ENCODE results near the gene AP1S3. TPM values are rescaled to one million over a fixed set of nuclear protein-coding genes. Genes with fewer than 3 reads are reported as not detected.

The AP1S3 gene
- total RNA-seq, 1 experiment from 2014 or later: 34.3 TPM

DNA sequence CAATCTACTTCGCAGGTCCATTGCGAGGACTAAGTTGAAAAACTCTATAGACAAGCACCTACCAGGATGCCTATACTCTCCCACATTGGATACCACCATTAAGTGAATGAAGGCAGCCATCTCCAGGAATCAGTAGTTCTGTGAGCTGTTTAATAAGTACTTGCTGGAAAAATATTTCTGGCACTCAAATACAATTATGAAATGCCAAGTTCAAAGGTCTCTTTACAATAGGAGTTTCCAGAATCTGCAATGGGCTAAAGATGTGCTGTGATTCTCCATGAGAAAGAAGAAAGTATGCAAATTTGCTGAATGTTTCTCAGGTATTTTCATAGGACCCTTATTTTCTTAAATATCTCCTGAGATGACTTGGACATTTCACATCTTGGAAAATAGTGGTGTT is 103.0 kb downstream of the AP1S3 start:
- Histone ChIP-seq H3K9me3 (ENCODE audit: low read length) (no peaks in the 10 kb centered on the region), H3F3A (ENCODE audit: low read length, unreplicated experiment) (no peaks in the 10 kb centered on the region), H3K9ac (ENCODE audit: low read length) (no peak overlapping the region), H3K9me2 (replicated peaks; ENCODE audit: low read length) (no peaks in the 10 kb centered on the region), H3K4me2 (ENCODE audit: low read length) (no peak overlapping the region), H3K4me1 (ENCODE audit: insufficient read depth, low read length) (peaks cover 15% of the 10 kb centered on the region), H3K4me3 (ENCODE audit: low read length) (no peak overlapping the region), H4K20me1 (ENCODE audit: low read length) (no peaks in the 10 kb centered on the region), H3K27me3 (ENCODE audit: low read length) (no peaks in the 10 kb centered on the region), H3K27ac (ENCODE audit: low read length) (no peak overlapping the region), H3K79me2 (ENCODE audit: low read length) (no peaks in the 10 kb centered on the region), H2AFZ (ENCODE audit: low read length) (no peak overlapping the region), H3K36me3 (ENCODE audit: low read depth, low read length) (no peaks in the 10 kb centered on the region)
- ChIA-PET CTCF (no interaction called here), POLR2A (ENCODE audit: unreplicated experiment) (interaction anchor here (0.5 kb wide), 1 partner anchor 849 kb away, joined by 3 read pairs; no protein-coding TSS in a partner anchor)
- no peak for ATAC-seq
- intact Hi-C loops (cut with micrococcal nuclease): no loop called here
- TF ChIP-seq, protein P1, sequence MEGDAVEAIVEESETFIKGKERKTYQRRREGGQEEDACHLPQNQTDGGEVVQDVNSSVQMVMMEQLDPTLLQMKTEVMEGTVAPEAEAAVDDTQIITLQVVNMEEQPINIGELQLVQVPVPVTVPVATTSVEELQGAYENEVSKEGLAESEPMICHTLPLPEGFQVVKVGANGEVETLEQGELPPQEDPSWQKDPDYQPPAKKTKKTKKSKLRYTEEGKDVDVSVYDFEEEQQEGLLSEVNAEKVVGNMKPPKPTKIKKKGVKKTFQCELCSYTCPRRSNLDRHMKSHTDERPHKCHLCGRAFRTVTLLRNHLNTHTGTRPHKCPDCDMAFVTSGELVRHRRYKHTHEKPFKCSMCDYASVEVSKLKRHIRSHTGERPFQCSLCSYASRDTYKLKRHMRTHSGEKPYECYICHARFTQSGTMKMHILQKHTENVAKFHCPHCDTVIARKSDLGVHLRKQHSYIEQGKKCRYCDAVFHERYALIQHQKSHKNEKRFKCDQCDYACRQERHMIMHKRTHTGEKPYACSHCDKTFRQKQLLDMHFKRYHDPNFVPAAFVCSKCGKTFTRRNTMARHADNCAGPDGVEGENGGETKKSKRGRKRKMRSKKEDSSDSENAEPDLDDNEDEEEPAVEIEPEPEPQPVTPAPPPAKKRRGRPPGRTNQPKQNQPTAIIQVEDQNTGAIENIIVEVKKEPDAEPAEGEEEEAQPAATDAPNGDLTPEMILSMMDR (conservative IDR thresholded peaks at IDR 0.05; ENCODE audit: low read depth, low read length): no peak
- TF ChIP-seq EZH2 (IDR thresholded peaks at IDR 0.05; ENCODE audit: low read length, unreplicated experiment) (no peak), EZH2phosphoT487 (IDR thresholded peaks at IDR 0.05; ENCODE audit: borderline replicate concordance, low read length) (no peak)
- BruUV-seq (replicated peaks): no TSS peak
- no peak for DNase-seq

DNA sequence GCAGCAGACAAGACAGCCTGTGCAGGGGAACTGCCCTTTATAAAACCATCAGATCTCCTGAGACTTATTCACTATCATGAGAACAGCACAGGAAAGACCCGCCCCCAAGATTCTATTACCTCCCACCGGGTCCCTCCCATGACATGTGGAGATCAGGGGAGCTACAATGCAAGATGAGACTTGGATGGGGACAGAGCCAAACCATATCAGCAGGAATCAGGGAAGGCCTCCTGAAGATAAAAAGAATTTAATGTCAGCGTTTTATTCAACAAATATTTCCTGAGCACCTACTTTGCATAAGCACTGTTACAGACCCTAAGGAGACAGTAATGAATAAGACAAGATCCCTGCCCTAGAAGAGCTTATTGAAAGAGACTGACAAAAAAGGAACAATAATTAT is 105.0 kb downstream of the AP1S3 start:
- Histone ChIP-seq H3K27ac (ENCODE audit: low read length) (no peak overlapping the region), H3K4me1 (ENCODE audit: insufficient read depth, low read length) (peaks cover 16% of the 10 kb centered on the region), H3K4me2 (ENCODE audit: low read length) (no peak overlapping the region), H3F3A (ENCODE audit: low read length, unreplicated experiment) (no peaks in the 10 kb centered on the region), H2AFZ (ENCODE audit: low read length) (no peak overlapping the region), H3K4me3 (ENCODE audit: low read length) (no peak overlapping the region), H3K9me3 (ENCODE audit: low read length) (no peaks in the 10 kb centered on the region), H3K79me2 (ENCODE audit: low read length) (no peaks in the 10 kb centered on the region), H4K20me1 (ENCODE audit: low read length) (no peaks in the 10 kb centered on the region), H3K9me2 (replicated peaks; ENCODE audit: low read length) (no peaks in the 10 kb centered on the region), H3K27me3 (ENCODE audit: low read length) (no peaks in the 10 kb centered on the region), H3K9ac (ENCODE audit: low read length) (no peak overlapping the region), H3K36me3 (ENCODE audit: low read depth, low read length) (no peaks in the 10 kb centered on the region)
- DNase-seq: no peak
- no peak for ATAC-seq
- intact Hi-C loops (cut with micrococcal nuclease): no loop called here
- ChIA-PET POLR2A (ENCODE audit: unreplicated experiment) (no interaction called here), CTCF (no interaction called here)
- BruUV-seq (replicated peaks): no TSS peak
- no peak for TF ChIP-seq EZH2phosphoT487 (IDR thresholded peaks at IDR 0.05; ENCODE audit: borderline replicate concordance, low read length)
- no peak for TF ChIP-seq EZH2 (IDR thresholded peaks at IDR 0.05; ENCODE audit: low read length, unreplicated experiment)
- TF ChIP-seq, protein P1 (conservative IDR thresholded peaks at IDR 0.05; ENCODE audit: low read depth, low read length): no peak

DNA sequence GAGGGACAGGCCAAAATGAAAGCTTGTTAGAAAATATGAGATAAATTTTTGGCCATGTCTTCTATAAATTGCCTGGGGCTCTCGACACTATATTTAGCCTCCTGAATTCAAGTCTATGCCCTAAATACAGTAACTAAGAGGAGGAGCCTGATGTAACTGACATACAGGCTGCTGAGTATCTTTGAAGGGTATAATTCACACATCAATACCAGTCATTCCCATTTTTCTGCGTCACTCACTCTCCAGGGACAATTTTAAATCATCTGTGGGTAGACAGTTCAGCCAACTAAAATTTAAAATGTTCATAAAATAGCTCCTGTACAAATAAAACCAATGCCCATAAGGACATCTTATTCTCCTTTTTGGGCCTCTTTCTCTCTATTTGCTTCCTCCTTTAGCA is 105.9 kb downstream of the AP1S3 start:
- no peak overlapping the region for H2AFZ ChIP-seq (ENCODE audit: low read length)

More for the DNA sequence above, 105.9 kb downstream of the AP1S3 start:
- Histone ChIP-seq H3K9ac (ENCODE audit: low read length) (no peak overlapping the region), H3K27ac (ENCODE audit: low read length) (no peak overlapping the region), H3K79me2 (ENCODE audit: low read length) (no peaks in the 10 kb centered on the region), H4K20me1 (ENCODE audit: low read length) (no peaks in the 10 kb centered on the region), H3K4me3 (ENCODE audit: low read length) (no peak overlapping the region), H3F3A (ENCODE audit: low read length, unreplicated experiment) (no peaks in the 10 kb centered on the region), H3K4me2 (ENCODE audit: low read length) (no peak overlapping the region), H3K9me3 (ENCODE audit: low read length) (no peaks in the 10 kb centered on the region), H3K9me2 (replicated peaks; ENCODE audit: low read length) (no peaks in the 10 kb centered on the region), H3K27me3 (ENCODE audit: low read length) (no peaks in the 10 kb centered on the region), H3K4me1 (ENCODE audit: insufficient read depth, low read length) (peaks cover 19% of the 10 kb centered on the region), H3K36me3 (ENCODE audit: low read depth, low read length) (no peaks in the 10 kb centered on the region)
- DNase-seq (no peak), ATAC-seq (no peak)
- POLR2A ChIA-PET (ENCODE audit: unreplicated experiment): no interaction called here
- TF ChIP-seq EZH2phosphoT487 (IDR thresholded peaks at IDR 0.05; ENCODE audit: borderline replicate concordance, low read length) (no peak), EZH2 (IDR thresholded peaks at IDR 0.05; ENCODE audit: low read length, unreplicated experiment) (no peak)
- TF ChIP-seq, protein P1 (conservative IDR thresholded peaks at IDR 0.05; ENCODE audit: low read depth, low read length): no peak
- CTCF ChIA-PET: no interaction called here
- intact Hi-C loops (cut with micrococcal nuclease): no loop called here
- BruUV-seq (replicated peaks): no TSS peak

Measured in PC-3 (cell line).